PC-9 (cell line): ENCODE data around the gene ATXN7.

Experiments
- CTCF ChIP-seq: fragments of 200-600 bp; sonication (generic); conservative IDR thresholded peaks from 2 replicates; pipeline ENCODE4 v1.6.1; 2017; ENCODE audit warnings: mixed run types, antibody characterized with exemption, mild to moderate bottlenecking, moderate library complexity
- EZH2 ChIP-seq: fragments of 200-600 bp; sonication (generic); IDR thresholded peaks from 2 replicates; pipeline ENCODE4 v1.8.0; 2017; ENCODE audit warnings: antibody characterized with exemption, low read depth

GRCh38 chr3:63933459-63933858 lies 69.8 kb downstream of the ATXN7 start:
- no peak for TF ChIP-seq EZH2
- TF ChIP-seq CTCF: no peak
